A673 (cell line): ENCODE results near the gene TMEM63B.

Source experiments
- CTCF ChIP-seq: fragments of 300-800, 200-600 bp; sonication (generic); conservative IDR thresholded peaks from 2 replicates; pipeline ENCODE4 v1.5.1; 2017; ENCODE audit warnings: low read depth, mild to moderate bottlenecking, antibody characterized with exemption, low read length, moderate library complexity, mixed read lengths
- EZH2 ChIP-seq: fragments of 200-600 bp; sonication (generic); IDR thresholded peaks from 2 replicates; pipeline ENCODE4 v1.6.1; 2017; ENCODE audit warnings: borderline replicate concordance, low read depth, mild to moderate bottlenecking, mixed read lengths, antibody characterized with exemption, low read length; ENCODE audit not compliant: poor library complexity, severe bottlenecking

GRCh38 chr6:44138717-44139350, 11.5 kb downstream of the TMEM63B start:
- no peak for TF ChIP-seq CTCF
- no peak for TF ChIP-seq EZH2
